ENCODE data around the gene CRYBG1. TPM values are rescaled to one million over a fixed set of nuclear protein-coding genes. Genes with fewer than 3 reads are reported as not detected.
"Not testable (repeated sequence)": the region's sequence is repeated elsewhere in the genome, so short reads cannot be mapped to it uniquely, and the experiment has no call there.

CRYBG1 gene
- total RNA-seq, 1 donor from 2014 or later: 10.2 TPM

- no peak for DNase-seq (ENCODE audit: low spot score)
- peaks cover 38% of the 10 kb centered on the region for H3K4me1 Mint-ChIP-seq (ENCODE audit: low read depth)
- intact Hi-C loops (cut with micrococcal nuclease): loop anchor here (1.0 to 10.0 kb wide), 7 partner anchors 10 to 1107 kb away; partner anchors contain the start of genes MTRES1 and PREP
- H3K36me3 Mint-ChIP-seq (ENCODE audit: low read depth): peaks cover 5% of the 10 kb centered on the region
- no peak overlapping the region for H3K27ac Mint-ChIP-seq
- peaks cover 33% of the 10 kb centered on the region for H3K27me3 Mint-ChIP-seq (ENCODE audit: insufficient read depth)
- H3K4me3 Mint-ChIP-seq: peak overlapping the region; percentile 91
- no peaks in the 10 kb centered on the region for H3K9me3 Mint-ChIP-seq
These were observed 149.0 kb downstream of the CRYBG1 start for GRCh38 chr6:106509420-106510089.

- DNase-seq (ENCODE audit: low spot score): peak; percentile 64
- intact Hi-C loops (cut with micrococcal nuclease): loop anchor here (1.0 to 10.0 kb wide), 7 partner anchors 9 to 1108 kb away; partner anchors contain the start of genes MTRES1 and PREP
- H3K27me3 Mint-ChIP-seq (ENCODE audit: insufficient read depth): peaks cover 32% of the 10 kb centered on the region
- H3K36me3 Mint-ChIP-seq (ENCODE audit: low read depth): peaks cover 5% of the 10 kb centered on the region
- peak overlapping the region; percentile 91 for H3K4me3 Mint-ChIP-seq
- H3K4me1 Mint-ChIP-seq (ENCODE audit: low read depth): peaks cover 46% of the 10 kb centered on the region
- H3K9me3 Mint-ChIP-seq: no peaks in the 10 kb centered on the region
- H3K27ac Mint-ChIP-seq: peak overlapping the region; percentile 65
These were observed 149.8 kb downstream of the CRYBG1 start for GRCh38 chr6:106510090-106510970.

- H3K4me1 Mint-ChIP-seq (ENCODE audit: low read depth): peaks cover 51% of the 10 kb centered on the region
- peaks cover 27% of the 10 kb centered on the region for H3K27me3 Mint-ChIP-seq (ENCODE audit: insufficient read depth)
- intact Hi-C loops (cut with micrococcal nuclease): loop anchor here (2.0 to 10.0 kb wide), 8 partner anchors 13 to 1109 kb away; partner anchors contain the start of genes ATG5, MTRES1 and PREP
- DNase-seq (ENCODE audit: low spot score): no peak
- H3K9me3 Mint-ChIP-seq: no peaks in the 10 kb centered on the region
- H3K36me3 Mint-ChIP-seq (ENCODE audit: low read depth): peaks cover 5% of the 10 kb centered on the region
- H3K4me3 Mint-ChIP-seq: peak overlapping the region; percentile 91
- H3K27ac Mint-ChIP-seq: peak overlapping the region; percentile 84
These were observed 151.0 kb downstream of the CRYBG1 start for GRCh38 chr6:106511288-106512047.

- Mint-ChIP-seq H3K36me3 (ENCODE audit: low read depth) (peaks cover 5% of the 10 kb centered on the region), H3K9me3 (no peaks in the 10 kb centered on the region), H3K4me1 (ENCODE audit: low read depth) (peaks cover 58% of the 10 kb centered on the region), H3K27me3 (ENCODE audit: insufficient read depth) (peaks cover 21% of the 10 kb centered on the region), H3K4me3 (peak overlapping the region; percentile 91), H3K27ac (peak overlapping the region; percentile 93)
- DNase-seq (ENCODE audit: low spot score): peak; percentile 81
- intact Hi-C loops (cut with micrococcal nuclease): loop anchor here (2.0 to 10.0 kb wide), 7 partner anchors 40 to 1110 kb away; partner anchors contain the start of genes ATG5, MTRES1 and PREP
These were observed 151.8 kb downstream of the CRYBG1 start for GRCh38 chr6:106512048-106512967.

- Mint-ChIP-seq H3K27ac (peak overlapping the region; percentile 83), H3K27me3 (ENCODE audit: insufficient read depth) (peaks cover 15% of the 10 kb centered on the region), H3K36me3 (ENCODE audit: low read depth) (peaks cover 5% of the 10 kb centered on the region), H3K4me1 (ENCODE audit: low read depth) (peaks cover 62% of the 10 kb centered on the region), H3K9me3 (no peaks in the 10 kb centered on the region), H3K4me3 (peak overlapping the region; percentile 91)
- DNase-seq (ENCODE audit: low spot score): no peak
- intact Hi-C loops (cut with micrococcal nuclease): loop anchor here (1.0 to 10.0 kb wide), 10 partner anchors 8 to 1111 kb away; partner anchors contain the start of genes ATG5, MTRES1 and PREP
These were observed 152.6 kb downstream of the CRYBG1 start for GRCh38 chr6:106512968-106513574.

- intact Hi-C loops (cut with micrococcal nuclease): loop anchor here (1.0 to 10.0 kb wide), 10 partner anchors 7 to 1112 kb away; partner anchors contain the start of genes ATG5, MTRES1 and PREP
- Mint-ChIP-seq H3K9me3 (no peaks in the 10 kb centered on the region), H3K36me3 (ENCODE audit: low read depth) (peaks cover 5% of the 10 kb centered on the region), H3K27ac (peak overlapping the region; percentile 83), H3K4me1 (ENCODE audit: low read depth) (peaks cover 70% of the 10 kb centered on the region), H3K4me3 (peak overlapping the region; percentile 91), H3K27me3 (ENCODE audit: insufficient read depth) (peaks cover 6% of the 10 kb centered on the region)
- DNase-seq (ENCODE audit: low spot score): no peak
These were observed 153.5 kb downstream of the CRYBG1 start for GRCh38 chr6:106513808-106514582.

GRCh38 chr6:106514583-106514885, 154.0 kb downstream of the CRYBG1 start:
- peaks cover 6% of the 10 kb centered on the region for H3K27me3 Mint-ChIP-seq (ENCODE audit: insufficient read depth)

GRCh38 chr6:106515582-106515981, 155.1 kb downstream of the CRYBG1 start:
- not testable (repeated sequence) for DNase-seq (ENCODE audit: low spot score); H3K27ac Mint-ChIP-seq; H3K4me3 Mint-ChIP-seq; H3K27me3 Mint-ChIP-seq (ENCODE audit: insufficient read depth); H3K9me3 Mint-ChIP-seq; H3K36me3 Mint-ChIP-seq (ENCODE audit: low read depth)
- intact Hi-C loops (cut with micrococcal nuclease): loop anchor here (10.0 kb wide), 1 partner anchor 611 kb away; no protein-coding TSS in a partner anchor
- peaks cover 76% of the 10 kb centered on the region for H3K4me1 Mint-ChIP-seq (ENCODE audit: low read depth)

More at GRCh38 chr6:106514583-106514885, 154.0 kb downstream of the CRYBG1 start:
- Mint-ChIP-seq H3K9me3 (no peaks in the 10 kb centered on the region), H3K36me3 (ENCODE audit: low read depth) (peaks cover 6% of the 10 kb centered on the region), H3K4me3 (peak overlapping the region; percentile 91), H3K4me1 (ENCODE audit: low read depth) (peaks cover 75% of the 10 kb centered on the region), H3K27ac (no peak overlapping the region)
- intact Hi-C loops (cut with micrococcal nuclease): loop anchor here (5.0 to 10.0 kb wide), 4 partner anchors 513 to 1112 kb away; partner anchors contain the start of genes MTRES1 and PREP
- no peak for DNase-seq (ENCODE audit: low spot score)

GRCh38 chr6:106516616-106517015, 156.1 kb downstream of the CRYBG1 start:
- no peak for DNase-seq (ENCODE audit: low spot score)
- Mint-ChIP-seq H3K27ac (peak overlapping the region; percentile 4), H3K4me1 (ENCODE audit: low read depth) (peaks cover 75% of the 10 kb centered on the region), H3K9me3 (no peaks in the 10 kb centered on the region), H3K4me3 (peak overlapping the region; percentile 13), H3K36me3 (ENCODE audit: low read depth) (peaks cover 5% of the 10 kb centered on the region), H3K27me3 (ENCODE audit: insufficient read depth) (no peaks in the 10 kb centered on the region)
- intact Hi-C loops (cut with micrococcal nuclease): loop anchor here (10.0 kb wide), 1 partner anchor 612 kb away; no protein-coding TSS in a partner anchor

GRCh38 chr6:106517706-106518105, 157.2 kb downstream of the CRYBG1 start:
- intact Hi-C loops (cut with micrococcal nuclease): loop anchor here (10.0 kb wide), 1 partner anchor 613 kb away; no protein-coding TSS in a partner anchor
- Mint-ChIP-seq H3K4me1 (ENCODE audit: low read depth) (peaks cover 85% of the 10 kb centered on the region), H3K27ac (no peak overlapping the region), H3K9me3 (no peaks in the 10 kb centered on the region), H3K36me3 (ENCODE audit: low read depth) (peaks cover 6% of the 10 kb centered on the region), H3K27me3 (ENCODE audit: insufficient read depth) (no peaks in the 10 kb centered on the region), H3K4me3 (peak overlapping the region; percentile 60)
- DNase-seq (ENCODE audit: low spot score): no peak
